HCT116 (cell line): ENCODE measurements around the gene ACOX3.

Source experiments
- ATF3 ChIP-seq: IDR thresholded peaks from 2 replicates; pipeline ENCODE4 v1.6.1; 2012
- CEBPB ChIP-seq: IDR thresholded peaks from 2 replicates; pipeline ENCODE4 v1.6.1; 2012; ENCODE audit warnings: low read depth
- CTCF ChIP-seq, 3 experiments: fragments of 200-600 bp in 1 of 3; sonication (generic) in 1 of 3; IDR thresholded peaks in 2 of 3; conservative IDR thresholded peaks in 1 of 3; 2 replicates each; pipeline ENCODE4 v1.5.1; 2012 to 2017; ENCODE audit warnings: low read depth in 2 of 3, low read length in 2 of 3, antibody characterized with exemption in 1 of 3, borderline replicate concordance in 1 of 3, control low read depth in 1 of 3, mild to moderate bottlenecking in 1 of 3, mixed read lengths in 1 of 3, mixed run types in 1 of 3, moderate library complexity in 1 of 3; ENCODE audit not compliant: insufficient read depth in 1 of 3
- EGR1 ChIP-seq: IDR thresholded peaks from 2 replicates; pipeline ENCODE4 v1.6.1; 2012; ENCODE audit warnings: low read depth
- EZH2phosphoT487 ChIP-seq: fragments of 200-600 bp; IDR thresholded peaks from 2 replicates; pipeline ENCODE4 v1.6.1; 2018; ENCODE audit warnings: antibody characterized with exemption, borderline replicate concordance
- JUND ChIP-seq: IDR thresholded peaks from 2 replicates; pipeline ENCODE4 v1.6.1; 2012
- POLR2A ChIP-seq: IDR thresholded peaks from 2 replicates; pipeline ENCODE4 v1.7.0; 2011; ENCODE audit warnings: borderline replicate concordance; ENCODE audit not compliant: insufficient read depth, insufficient read length; ENCODE audit errors: extremely low read depth
- REST ChIP-seq: IDR thresholded peaks from 2 replicates; pipeline ENCODE4 v1.6.1; 2012; ENCODE audit warnings: low read depth
- SP1 ChIP-seq: IDR thresholded peaks from 2 replicates; pipeline ENCODE4 v1.6.1; 2012; ENCODE audit warnings: low read depth
- TCF7L2 ChIP-seq: IDR thresholded peaks from 2 replicates; pipeline ENCODE4 v1.7.0; 2011; ENCODE audit warnings: borderline replicate concordance, inconsistent platforms; ENCODE audit not compliant: insufficient read depth, insufficient read length; ENCODE audit errors: extremely low read depth
- YY1 ChIP-seq: IDR thresholded peaks from 2 replicates; pipeline ENCODE4 v1.6.1; 2011; ENCODE audit warnings: low read length, low read depth, moderate library complexity, mild to moderate bottlenecking; ENCODE audit not compliant: insufficient replicate concordance; ENCODE audit errors: extremely low read depth
- ZFX ChIP-seq: fragments of 450-650 bp; IDR thresholded peaks from 2 replicates; pipeline ENCODE4 v1.6.1; 2017
- ZNF274 ChIP-seq: fragments of 200-500 bp; sonication (Bioruptor generic); IDR thresholded peaks from 2 replicates; pipeline ENCODE4 v1.6.1; 2014; ENCODE audit warnings: mild to moderate bottlenecking, low read depth, low read length, inconsistent platforms

- TF ChIP-seq SP1 (no peak), ZFX (no peak), CTCF (IDR thresholded peaks at IDR 0.05 in 2 of 3, conservative IDR thresholded peaks at IDR 0.05 in 1 of 3; ENCODE audit: borderline replicate concordance in 1 of 3, insufficient read depth in 1 of 3, low read depth in 2 of 3, low read length in 2 of 3) (no peak), CEBPB (no peak), TCF7L2 (no peak), EGR1 (no peak), EZH2phosphoT487 (no peak), ATF3 (no peak), POLR2A (no peak), REST (no peak), JUND (no peak), ZNF274 (no peak), YY1 (no peak)
These were observed 18.2 kb downstream of the ACOX3 start for GRCh38 chr4:8422327-8422726.
